Caki2 (cell line): Measurements from ENCODE around the gene ERLEC1. TPM values are rescaled to one million over a fixed set of nuclear protein-coding genes. Genes with fewer than 3 reads are reported as not detected.
"Not testable (repeated sequence)": the region's sequence is repeated elsewhere in the genome, so short reads cannot be mapped to it uniquely, and the experiment has no call there.

Experiments
- DNase-seq: peaks from one replicate; pipeline ENCODE4 v3.0.0-alpha.2; 2015; ENCODE audit warnings: low read depth
- in situ Hi-C: cut with HindIII; loops from 2 replicates; pipeline ENCODE4 v1.10.0; 2016; ENCODE audit warnings: low sequenced_read_pairs, low pct_unique_long_range_greater_than_20kb, mixed read lengths
- total RNA-seq: library from RNA; depleted of rRNA; stranded (reverse); fragments of >200 nt; shearing (Covaris generic); gene quantifications from 2 replicates; pipeline ENCODE4 v1.2.3, GENCODE V29; 2014; ENCODE audit warnings: low replicate concordance

The ERLEC1 gene
- total RNA-seq, 1 experiment from 2014 or later: 32.9 TPM

GRCh38 chr2:53826030-53826410 is 39.2 kb downstream of the ERLEC1 start:
- in situ Hi-C loops: no loop called here
- no peak for DNase-seq

- in situ Hi-C loops: no loop called here
- DNase-seq: no peak
Measured at GRCh38 chr2:53826587-53827397, 39.9 kb downstream of the ERLEC1 start.

GRCh38 chr2:53827398-53828175 is 40.7 kb downstream of the ERLEC1 start:
- no peak for DNase-seq
- in situ Hi-C loops: no loop called here

GRCh38 chr2:53828331-53828730 is 41.5 kb downstream of the ERLEC1 start:
- in situ Hi-C loops: no loop called here
- DNase-seq: no peak

- in situ Hi-C loops: no loop called here
Measured at GRCh38 chr2:53829273-53829979, 42.6 kb downstream of the ERLEC1 start.

GRCh38 chr2:53829980-53830290 is 43.1 kb downstream of the ERLEC1 start:
- in situ Hi-C loops, DNase-seq: not testable (repeated sequence)

More at GRCh38 chr2:53829273-53829979, 42.6 kb downstream of the ERLEC1 start:
- no peak for DNase-seq

GRCh38 chr2:53840580-53840979 is 53.7 kb downstream of the ERLEC1 start:
- in situ Hi-C loops: no loop called here
- no peak for DNase-seq

GRCh38 chr2:53841651-53842050 is 54.8 kb downstream of the ERLEC1 start:
- in situ Hi-C loops, DNase-seq: not testable (repeated sequence)

- in situ Hi-C loops: no loop called here
- no peak for DNase-seq
Measured at GRCh38 chr2:53842891-53843290, 56.0 kb downstream of the ERLEC1 start.

GRCh38 chr2:53843595-53843994 is 56.8 kb downstream of the ERLEC1 start:
- in situ Hi-C loops: no loop called here
- DNase-seq: no peak

- in situ Hi-C loops: no loop called here
- no peak for DNase-seq
Measured at GRCh38 chr2:53848062-53848461, 61.2 kb downstream of the ERLEC1 start.

GRCh38 chr2:53851052-53851757 is 64.4 kb downstream of the ERLEC1 start:
- DNase-seq, in situ Hi-C loops: not testable (repeated sequence)

- in situ Hi-C loops: no loop called here
- no peak for DNase-seq
Measured at GRCh38 chr2:53852532-53852931, 65.7 kb downstream of the ERLEC1 start.

- DNase-seq: no peak
- in situ Hi-C loops: no loop called here
Measured at GRCh38 chr2:53854678-53855077, 67.8 kb downstream of the ERLEC1 start.

GRCh38 chr2:53856272-53856671 is 69.4 kb downstream of the ERLEC1 start:
- in situ Hi-C loops: no loop called here
- no peak for DNase-seq

GRCh38 chr2:53859206-53860181 is 72.7 kb downstream of the ERLEC1 start, which contains the start of gene GPR75:
TSS of gene GPR75 (minus strand) at chr2:53859967. CDS start at chr2:53854756, 5,211 bp downstream.
- in situ Hi-C loops: no loop called here
- no peak for DNase-seq

- in situ Hi-C loops: no loop called here
Measured at GRCh38 chr2:53861824-53862223, 75.0 kb downstream of the ERLEC1 start.

More at GRCh38 chr2:53861824-53862223, 75.0 kb downstream of the ERLEC1 start:
- DNase-seq: no peak
